C4-2B (cell line): ENCODE results near the gene CRTC3.

Experiments
- H3K27ac ChIP-seq: fragments of 450-650 bp; 2 replicates; pipeline ENCODE4 v1.5.1; 2017
- ZFX ChIP-seq: fragments of 450-650 bp; IDR thresholded peaks from 2 replicates; pipeline ENCODE4 v1.6.1; 2017
- TF ChIP-seq, protein P1 (sequence below): fragments of 450-650 bp; conservative IDR thresholded peaks from 2 replicates; pipeline ENCODE4 v1.5.1; 2017; ENCODE audit warnings: mild to moderate bottlenecking

CRTC3 gene

DNA sequence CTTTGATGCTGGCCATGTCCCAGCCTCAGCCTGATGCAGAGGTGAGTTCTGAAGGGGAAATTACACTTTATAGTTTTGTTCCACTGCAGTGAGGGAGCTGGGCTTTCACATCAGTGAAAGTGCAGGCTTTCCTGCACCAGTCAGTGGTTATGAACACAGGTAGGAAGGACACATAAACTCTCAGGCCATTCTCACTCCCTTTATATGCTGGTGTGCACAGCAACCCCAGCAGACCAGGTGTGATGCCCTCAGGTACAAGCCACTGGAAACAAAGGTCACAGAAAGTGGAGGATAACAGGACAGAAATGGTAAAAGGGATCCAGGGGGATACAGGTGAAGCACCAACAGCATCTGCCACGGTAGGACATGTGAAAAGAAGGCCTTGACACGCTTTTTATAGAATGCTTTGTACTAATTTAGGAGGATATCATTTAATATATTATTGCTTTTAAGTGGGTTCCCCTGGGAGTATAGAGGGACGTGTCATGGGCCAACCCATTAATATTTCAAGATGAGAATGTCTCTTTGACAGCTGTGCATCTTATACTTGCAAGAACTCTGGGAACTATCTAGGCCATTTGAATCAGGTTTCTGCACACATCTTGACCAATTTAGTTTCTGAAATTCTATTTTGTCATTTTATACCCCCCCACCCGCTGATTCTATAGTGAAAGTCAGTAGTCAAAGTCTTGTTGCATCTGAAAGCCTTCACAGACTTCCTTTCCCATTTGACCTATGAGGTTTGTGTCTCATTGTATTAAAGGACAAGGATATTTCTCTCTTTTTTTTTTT, 162.5 kb downstream of the CRTC3 start:
- TF ChIP-seq ZFX: no peak
- TF ChIP-seq, protein P1, sequence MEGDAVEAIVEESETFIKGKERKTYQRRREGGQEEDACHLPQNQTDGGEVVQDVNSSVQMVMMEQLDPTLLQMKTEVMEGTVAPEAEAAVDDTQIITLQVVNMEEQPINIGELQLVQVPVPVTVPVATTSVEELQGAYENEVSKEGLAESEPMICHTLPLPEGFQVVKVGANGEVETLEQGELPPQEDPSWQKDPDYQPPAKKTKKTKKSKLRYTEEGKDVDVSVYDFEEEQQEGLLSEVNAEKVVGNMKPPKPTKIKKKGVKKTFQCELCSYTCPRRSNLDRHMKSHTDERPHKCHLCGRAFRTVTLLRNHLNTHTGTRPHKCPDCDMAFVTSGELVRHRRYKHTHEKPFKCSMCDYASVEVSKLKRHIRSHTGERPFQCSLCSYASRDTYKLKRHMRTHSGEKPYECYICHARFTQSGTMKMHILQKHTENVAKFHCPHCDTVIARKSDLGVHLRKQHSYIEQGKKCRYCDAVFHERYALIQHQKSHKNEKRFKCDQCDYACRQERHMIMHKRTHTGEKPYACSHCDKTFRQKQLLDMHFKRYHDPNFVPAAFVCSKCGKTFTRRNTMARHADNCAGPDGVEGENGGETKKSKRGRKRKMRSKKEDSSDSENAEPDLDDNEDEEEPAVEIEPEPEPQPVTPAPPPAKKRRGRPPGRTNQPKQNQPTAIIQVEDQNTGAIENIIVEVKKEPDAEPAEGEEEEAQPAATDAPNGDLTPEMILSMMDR: no peak
- no peak overlapping the region for H3K27ac ChIP-seq
